CD4-positive, alpha-beta T cell treated with Interleukin-1 beta for 1 hour (primary cell): ENCODE results near the gene SLCO4A1.

Source experiments
- DNase-seq, 2 donors: peaks; one replicate each; pipeline ENCODE4 v3.0.0-alpha.2; 2020 to 2022

SLCO4A1 gene

DNA sequence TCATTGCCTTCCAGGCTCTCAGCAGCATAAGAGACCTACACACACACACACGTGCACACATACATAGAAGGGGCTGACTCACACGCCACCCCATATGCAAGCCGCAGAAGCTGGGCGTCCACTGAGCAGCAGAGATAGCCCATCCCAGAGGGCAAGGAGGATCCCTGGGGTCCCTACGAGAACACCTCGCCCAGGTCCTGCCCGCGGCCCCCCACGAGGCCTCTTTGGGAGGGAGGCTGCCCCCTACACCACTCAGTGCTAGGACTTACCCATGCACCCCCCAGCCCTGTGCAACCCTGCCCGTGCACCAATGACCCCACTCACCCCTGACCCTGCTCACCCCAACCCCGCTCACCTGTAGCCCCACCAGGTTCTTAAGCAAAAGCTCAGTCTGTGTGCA lies 45.8 kb downstream of the SLCO4A1 start:
- DNase-seq = no peak

DNA sequence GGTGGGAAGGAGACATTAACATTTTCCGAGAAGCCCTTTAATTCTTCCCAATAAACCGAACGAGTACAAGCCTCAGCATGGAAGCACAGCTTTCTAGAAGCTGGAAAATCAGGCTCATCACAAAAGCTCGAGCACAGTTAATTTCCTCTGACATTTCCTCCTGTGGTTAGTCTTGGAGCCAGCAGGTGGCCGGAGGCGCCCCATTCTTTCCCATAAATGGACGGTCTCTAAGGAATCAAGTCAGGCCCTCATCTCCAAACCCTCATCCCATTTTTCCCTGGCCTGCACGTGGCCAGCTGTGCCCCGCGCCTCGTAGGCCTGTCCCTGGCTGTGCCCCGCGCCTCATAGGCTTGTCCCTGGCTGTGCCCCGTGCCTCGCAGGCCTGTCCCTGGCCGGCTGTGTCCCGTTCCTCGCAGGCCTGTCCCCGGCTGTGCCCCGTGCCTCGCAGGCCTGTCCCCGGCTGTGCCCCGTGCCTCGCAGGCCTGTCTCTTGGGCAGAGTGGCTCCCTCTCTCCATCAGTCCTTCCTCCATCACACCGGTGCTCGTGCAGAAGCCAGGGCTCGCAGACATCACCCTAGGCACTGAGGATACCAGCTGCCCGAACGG lies 46.7 kb downstream of the SLCO4A1 start:
- no peak for DNase-seq

DNA sequence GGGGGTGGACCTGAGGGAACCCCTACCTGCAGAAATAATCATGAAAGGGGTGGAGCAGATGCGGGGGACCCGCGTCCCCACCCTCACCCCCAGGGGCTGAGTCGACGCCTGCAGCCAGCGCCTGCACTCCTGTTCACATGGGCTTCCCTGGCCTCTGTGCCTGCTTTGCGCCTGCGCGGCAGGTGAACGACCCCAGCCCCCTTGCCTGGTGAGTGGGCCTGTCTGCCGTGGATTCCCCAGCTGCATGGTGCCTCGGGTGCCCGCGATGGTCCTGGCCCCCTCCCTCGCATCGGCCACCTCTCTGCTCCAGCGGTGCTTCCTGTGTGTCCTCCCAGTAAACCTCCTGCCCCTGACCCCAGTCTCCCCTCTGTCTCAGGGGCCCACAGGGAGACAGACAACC lies 47.6 kb downstream of the SLCO4A1 start:
- no peak for DNase-seq

DNA sequence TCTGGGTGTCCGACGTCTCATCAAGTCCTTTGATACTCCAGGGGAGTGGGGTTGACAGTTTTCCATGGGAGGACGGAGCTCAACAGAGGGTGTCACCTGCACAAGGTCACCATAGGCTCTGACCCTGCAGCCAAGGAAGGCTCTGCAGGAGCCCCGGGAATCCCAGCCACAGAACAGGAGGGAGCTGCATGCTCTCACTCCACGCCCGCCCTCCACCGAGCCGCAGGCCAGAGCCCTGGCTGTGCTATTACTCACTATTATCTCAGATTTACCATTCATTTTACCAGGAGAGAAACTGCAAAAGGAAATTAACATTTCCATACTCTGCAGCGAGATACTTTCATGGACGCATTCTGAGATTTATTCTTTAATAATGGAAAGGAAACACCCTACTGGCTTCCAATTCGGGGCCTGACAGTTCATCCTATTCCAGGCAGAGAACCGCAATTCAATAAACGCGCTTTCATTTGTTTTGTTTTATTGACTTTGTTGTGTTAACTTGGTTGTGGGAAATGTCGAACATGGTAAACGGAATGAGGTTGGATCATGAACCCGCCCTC lies 48.0 kb downstream of the SLCO4A1 start:
- DNase-seq = no peak

DNA sequence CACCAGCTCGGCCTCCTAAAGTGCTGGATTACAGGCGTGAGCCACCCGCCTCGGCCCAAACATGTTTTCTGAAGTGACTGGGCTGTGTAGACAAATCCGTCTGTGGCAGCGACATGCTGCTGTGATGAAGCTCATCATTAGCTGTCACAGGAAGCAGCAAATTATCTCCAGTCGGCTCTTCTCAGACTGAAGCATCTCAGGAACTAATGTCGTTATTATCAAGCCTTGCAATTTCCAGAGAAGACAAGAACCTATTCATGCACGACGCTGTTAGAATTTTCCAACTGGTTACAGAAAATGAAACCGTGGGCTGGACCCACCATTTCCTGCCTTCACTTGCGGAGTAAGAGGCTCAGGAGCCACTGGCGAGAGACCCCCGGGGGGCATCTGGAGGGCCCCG lies 49.2 kb downstream of the SLCO4A1 start:
- no peak for DNase-seq

DNA sequence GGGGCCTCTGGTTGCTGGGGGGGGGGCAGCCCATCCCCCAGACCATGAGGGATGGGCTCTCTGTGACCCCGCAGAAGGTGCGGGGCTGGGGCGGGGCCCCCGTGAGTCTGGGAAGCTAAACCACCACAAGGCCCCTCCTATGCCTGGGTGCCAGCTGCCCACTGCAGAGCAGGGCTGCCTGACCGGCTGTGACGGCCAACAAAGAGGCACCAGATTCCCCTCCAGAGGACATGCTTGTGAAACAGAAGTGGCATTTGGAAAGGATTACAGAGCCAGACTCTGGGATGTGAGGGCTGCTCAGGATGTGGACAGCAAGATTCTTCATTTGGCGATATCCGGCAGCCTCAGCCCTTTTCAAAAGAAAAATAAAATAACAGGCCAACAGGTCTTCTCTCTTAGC lies 49.9 kb downstream of the SLCO4A1 start:
- no peak for DNase-seq

DNA sequence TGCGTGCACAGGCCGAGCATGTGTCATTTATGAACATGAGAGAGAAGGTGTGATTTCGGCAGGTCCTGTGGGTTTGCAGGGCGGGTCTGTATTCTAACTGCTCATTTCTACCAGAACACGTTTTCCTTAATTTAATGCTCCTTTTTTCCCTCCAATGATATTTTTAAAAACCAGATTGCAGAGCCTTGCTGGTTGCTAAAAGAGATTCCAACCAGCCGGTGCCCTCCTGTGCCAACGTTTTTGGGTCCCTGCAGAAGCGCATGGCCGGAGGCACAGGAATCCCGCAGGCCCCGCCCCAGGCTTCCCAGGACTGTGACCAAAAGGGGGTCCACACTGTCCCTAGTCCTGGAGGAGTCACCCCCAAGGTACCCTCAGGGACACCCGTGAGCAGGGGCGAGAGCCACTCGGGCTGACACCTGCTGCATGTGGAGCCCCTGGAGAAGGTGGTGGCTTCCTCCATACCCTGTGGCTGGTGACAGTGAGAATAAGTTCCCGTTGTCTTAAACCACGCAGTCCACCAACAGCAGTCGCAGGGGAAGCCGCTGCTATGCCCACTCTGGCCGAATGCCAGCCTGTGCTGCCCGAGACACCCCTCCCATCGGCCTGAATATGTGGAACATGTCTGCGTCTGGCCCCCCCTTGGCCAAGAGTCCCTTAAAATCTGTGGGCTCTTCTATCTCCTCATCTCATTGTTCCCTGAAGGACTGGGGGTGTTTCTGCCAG lies 50.7 kb downstream of the SLCO4A1 start:
- DNase-seq = no peak

DNA sequence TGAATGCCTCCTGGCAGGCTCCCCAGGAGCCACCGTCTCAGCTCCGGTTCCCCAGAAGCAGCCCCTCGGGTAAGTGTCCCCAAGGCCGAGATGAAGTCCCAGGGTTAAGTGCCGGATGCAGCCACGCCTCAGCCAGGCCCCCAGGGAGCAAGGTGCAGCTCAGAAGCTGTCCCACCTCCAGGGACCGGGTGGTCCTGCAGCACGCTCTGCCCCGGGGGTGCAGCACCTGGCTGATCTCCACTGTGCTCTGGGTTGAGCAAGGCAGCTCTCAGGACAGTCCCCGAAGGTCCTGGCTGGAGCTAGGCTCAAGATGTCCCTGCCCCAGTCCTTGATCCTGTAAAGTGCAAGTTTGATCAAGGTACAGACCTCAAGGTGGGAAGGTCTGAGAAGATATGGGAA lies 51.2 kb downstream of the SLCO4A1 start:
- DNase-seq = no peak

DNA sequence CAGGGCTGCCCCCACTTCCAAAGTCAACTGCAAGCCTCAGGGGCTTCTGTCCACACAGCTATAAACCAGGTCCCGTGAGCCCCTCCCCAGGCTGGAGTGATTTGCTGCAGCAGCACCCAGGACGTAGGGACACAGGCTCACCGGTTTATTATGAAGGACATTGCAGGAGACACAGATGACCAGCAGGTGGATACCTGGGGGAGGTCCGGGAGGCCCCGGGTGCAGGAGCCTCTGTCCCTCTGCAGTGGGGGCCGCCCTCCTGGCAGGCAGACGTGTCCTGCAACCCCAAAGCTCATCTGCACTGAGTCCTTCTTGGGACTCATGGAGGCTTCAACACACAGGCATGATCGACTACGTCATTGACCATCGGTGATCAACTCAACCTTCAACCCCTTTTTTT lies 51.8 kb downstream of the SLCO4A1 start:
- DNase-seq = no peak

DNA sequence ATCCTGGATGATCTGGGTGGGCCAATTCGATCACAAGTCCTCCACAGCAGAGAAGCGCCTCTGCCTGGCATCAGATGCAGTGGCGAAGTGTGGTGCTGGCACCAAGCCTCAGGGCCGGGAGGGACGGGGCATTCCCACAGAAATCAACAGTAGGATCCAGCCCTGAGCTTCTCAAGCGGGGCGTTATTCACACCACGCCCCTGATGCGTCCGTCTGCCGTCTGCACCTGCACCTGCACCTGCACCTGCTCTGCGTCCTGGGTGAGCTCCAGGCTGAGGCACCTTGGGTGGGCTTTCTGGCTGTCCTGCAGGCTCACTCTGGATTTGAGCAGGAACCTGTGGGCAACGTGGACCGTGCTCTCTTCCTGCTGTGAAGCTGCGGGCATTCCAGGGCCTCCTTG lies 52.6 kb downstream of the SLCO4A1 start:
- DNase-seq = no peak

DNA sequence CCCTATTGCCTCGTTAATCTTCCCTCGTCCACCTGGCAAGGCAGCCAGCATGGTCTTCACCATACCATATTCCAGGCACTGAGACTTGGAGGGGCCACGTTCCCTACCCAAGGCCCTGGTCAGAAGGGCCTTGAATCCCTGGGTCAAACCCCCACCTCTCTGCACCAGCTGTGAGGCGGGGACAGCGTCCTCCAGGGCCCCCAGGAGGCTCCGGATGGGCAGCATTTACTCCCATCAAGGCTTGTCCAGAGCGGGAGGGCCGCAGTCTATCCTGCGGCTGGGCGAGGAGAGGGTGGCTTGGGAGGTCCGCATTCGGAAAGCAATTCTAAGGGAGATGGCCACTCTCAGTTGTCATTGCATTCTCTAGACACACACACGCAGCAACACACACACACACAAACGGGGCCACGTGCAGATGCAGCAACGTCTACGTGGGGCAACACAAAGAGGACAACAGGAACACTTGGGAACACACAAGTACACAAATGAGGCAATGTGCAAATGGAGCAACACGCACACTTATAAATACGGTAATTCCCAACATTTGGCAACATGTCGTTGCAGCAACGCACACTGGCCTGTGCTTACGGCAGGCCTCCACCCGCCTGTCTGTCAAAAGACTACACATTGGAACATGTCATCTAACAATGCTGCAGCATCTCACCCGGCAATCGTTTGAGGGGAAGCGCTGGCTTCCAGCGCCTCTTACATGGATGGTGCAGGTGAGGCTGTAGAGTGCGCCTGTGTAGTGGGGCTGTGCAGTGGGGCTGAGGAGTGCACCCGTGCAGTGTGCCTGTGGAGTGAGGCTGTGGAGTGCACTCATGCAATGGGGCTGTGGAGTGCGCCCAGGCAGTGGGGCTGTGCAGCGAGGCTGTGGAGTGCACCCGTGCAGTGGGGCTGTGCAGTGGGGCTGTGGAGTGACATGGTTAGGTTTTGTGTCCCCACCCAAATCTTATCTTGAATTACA lies 53.4 kb downstream of the SLCO4A1 start:
- DNase-seq = no peak

DNA sequence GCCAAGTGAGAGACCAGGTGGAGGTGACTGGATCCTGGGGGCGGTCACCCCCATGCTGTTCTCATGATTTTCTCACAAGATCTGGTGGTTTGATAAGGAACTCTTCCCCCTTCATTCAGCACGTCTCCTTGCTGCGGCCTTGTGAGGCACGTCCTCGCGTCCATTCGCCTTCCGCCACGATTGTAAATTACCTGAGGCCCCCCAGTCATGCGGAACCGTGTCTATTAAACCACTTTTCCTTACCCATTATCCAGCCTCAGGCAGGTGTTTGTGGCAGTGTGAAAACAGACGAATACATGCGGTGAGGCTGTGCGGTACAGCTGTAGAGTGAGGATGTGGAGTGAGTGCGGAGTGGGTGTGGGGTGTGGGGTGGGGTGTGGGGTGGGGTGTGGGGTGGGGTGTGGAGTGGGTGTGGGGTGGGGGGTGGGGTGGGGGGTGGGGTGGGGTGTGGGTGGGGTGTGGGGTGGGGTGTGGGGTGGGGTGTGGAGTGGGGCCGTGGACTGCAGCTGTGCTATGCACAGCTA lies 54.2 kb downstream of the SLCO4A1 start:
- no peak for DNase-seq

DNA sequence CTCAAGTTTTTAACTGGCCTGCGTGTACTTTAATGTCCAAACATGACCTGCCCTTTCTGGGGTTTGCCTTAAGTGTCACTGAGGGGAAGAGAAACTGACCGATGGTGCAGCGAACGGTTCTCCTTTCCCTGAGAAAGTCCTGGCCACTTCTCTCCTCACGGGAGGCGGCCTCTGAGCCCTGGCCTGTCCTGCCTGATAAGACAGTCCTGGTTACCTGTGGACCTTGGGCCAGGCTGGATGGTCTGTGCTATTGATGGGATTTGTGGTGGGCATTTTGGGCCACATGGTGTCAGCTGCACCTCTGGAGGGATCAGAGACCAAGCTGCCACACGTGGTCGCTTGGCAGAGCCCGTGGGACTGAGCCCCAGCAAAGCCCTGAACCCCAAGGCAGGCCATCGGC lies 54.7 kb downstream of the SLCO4A1 start:
- no peak for DNase-seq

DNA sequence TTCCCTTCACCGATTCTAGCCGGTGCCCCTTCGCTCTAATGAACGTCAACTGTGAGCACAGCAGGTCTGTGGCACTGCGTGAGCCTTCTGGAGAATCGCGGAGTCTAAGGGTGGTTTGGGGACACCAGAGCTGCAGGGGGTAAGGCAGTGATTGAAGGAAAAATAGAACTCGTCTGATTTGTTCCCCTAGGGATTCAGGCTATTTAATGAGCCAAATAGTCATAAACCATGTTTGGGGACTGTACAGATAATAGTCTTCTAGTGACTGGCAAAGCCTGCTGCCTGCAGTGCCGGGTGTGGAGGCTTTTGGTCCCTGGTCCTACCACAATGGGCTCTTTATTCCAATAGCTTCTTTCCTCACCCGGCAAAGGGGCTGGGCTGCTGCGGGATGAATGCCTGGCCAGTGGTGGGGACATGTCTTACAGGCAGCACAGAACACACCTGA lies 55.2 kb downstream of the SLCO4A1 start:
- no peak for DNase-seq

DNA sequence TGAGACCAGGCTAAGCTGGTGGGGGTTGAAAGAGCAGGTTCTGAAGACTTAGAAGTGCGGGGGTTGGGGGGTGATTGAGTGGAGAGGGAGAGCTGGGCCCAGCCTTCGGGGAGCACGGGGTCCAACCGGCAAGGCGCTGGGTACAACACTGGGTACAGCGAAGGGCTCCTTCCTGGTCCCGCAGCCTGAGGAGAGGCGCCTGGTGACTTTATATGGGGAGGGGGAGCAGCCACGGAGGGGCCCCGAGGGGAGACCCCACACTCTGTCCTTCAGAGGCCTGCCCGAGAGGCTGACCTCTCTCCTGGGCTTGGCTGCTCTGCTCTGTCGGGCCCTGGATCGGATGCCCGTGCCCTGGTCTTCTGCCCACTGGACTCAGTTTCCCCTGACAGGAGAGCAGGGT lies 55.9 kb downstream of the SLCO4A1 start:
- no peak for DNase-seq

DNA sequence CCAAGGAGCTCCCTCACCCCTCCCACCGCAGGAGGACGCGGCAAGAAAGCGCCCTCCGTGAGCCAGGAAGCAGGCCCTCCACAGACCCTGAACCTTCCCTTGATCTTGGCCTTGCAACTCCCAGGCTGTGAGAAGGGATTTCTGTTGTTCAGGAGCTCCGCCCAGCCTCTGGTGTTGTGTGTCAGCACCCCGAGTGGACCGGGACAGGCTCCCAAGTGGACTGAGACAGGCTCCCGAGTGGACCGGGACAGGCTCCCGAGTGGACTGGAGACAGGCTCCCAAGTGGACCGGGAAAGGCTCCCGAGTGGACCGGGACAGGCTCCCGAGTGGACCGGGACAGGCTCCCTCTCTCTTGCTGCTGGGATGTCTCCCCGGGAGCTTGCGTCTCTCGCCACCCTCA lies 57.0 kb downstream of the SLCO4A1 start:
- no peak for DNase-seq

DNA sequence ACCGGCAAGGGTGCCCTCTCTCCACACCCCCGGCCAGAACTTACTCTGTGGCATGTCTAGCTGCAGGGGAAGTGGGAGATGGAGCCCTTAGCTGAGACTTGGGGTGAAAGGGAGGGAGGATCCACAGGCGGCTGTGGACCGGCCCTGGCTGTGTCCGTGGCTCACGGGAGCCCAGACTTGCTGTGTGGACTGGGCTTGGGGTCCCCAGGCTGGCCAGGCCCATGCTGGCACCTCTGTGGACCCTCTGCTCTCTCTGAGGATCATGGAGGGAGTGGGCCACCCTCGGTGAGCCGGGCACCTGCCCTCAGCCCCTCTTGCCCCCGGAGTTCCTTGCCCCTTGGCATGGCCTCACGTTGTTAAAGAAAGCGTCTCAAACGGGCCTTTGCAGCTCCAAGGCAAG lies 57.4 kb downstream of the SLCO4A1 start:
- no peak for DNase-seq

DNA sequence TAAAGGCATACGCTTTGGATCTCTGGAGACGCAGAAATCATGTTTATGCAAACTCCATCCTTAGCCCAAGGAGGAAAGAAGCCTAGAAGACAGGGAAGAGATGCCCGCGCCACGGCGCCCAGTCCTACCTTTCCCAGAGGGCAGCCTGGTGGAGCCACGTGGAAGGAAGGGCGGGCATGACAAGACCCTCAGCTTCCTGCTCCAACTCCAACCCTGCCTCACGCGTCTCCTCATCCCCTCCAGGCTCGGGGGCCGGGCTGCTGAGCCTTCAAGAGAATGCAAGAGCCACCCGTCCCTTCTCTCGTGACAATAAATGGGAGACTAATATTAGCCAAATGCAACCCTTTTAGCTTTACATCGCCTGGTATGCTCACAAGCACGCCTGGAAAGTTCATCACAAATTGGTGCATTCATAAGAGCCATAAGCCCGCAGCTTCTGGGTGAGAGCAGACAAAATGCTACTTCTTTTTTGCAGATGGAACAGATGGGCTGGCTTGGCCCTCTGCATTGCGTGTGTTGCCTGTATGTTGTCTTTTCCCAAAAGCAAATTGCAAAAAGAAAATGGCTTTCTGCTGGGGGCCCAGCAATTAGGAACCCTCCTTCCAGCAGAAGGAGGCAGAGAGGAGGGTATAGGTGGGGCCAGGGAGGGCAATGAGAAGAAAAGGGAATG lies 58.1 kb downstream of the SLCO4A1 start:
- DNase-seq = no peak

DNA sequence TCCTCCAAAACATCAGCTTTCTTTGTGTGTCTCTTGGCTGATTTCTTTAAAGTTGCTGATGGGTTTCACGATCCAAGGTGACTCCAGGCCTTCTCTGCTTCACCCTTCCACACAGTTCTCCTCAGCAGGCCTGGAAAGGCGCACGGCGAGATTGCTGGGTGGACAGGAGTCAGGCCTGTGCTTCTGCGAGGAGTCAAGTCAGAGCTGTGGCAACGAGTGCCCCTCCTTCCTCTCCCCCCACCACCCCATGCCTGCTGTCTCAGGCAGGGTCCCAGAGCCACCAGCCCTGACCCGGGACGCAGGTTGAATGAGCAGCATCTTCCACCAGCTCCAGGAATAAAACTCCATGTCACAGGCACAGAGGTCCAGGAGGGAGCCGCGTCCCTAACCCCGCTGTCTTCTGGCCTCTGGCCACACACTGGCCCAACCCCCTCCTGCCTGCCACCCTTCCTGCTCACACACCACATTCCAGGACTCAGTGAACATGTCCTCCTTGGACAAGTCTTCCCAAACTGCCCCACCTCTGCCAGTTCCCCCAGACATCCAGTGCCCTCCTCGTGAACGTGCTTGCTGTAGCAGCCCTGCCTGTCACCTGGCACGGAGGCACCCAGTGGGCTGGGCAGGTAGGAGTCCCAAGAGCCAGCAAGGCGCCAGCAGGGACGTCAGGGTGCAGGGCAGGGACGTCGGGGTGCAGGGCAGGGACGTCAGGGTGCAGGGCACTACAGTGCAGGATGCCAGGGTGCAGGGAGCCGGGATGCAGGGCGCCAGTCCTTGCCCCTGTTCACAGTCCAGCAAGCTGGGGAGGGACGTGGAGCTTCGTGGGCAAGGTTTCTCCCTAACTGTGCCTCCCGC lies 59.1 kb downstream of the SLCO4A1 start:
- DNase-seq = no peak

DNA sequence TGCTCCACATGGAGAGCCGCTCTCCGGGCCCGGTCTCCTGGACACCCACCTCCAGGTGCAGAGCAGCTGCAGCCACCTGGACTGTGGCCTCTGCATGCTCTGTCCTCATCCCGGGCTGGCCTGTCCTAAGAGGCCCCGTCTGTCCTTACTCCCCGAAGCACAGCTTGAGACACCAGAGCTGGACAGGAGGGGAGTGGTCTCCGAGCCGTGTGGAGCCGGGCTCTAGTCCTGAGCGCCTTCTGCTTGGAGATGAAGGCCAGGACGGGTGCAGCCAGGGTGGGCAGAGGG lies 59.7 kb downstream of the SLCO4A1 start:
- DNase-seq = no peak

DNA sequence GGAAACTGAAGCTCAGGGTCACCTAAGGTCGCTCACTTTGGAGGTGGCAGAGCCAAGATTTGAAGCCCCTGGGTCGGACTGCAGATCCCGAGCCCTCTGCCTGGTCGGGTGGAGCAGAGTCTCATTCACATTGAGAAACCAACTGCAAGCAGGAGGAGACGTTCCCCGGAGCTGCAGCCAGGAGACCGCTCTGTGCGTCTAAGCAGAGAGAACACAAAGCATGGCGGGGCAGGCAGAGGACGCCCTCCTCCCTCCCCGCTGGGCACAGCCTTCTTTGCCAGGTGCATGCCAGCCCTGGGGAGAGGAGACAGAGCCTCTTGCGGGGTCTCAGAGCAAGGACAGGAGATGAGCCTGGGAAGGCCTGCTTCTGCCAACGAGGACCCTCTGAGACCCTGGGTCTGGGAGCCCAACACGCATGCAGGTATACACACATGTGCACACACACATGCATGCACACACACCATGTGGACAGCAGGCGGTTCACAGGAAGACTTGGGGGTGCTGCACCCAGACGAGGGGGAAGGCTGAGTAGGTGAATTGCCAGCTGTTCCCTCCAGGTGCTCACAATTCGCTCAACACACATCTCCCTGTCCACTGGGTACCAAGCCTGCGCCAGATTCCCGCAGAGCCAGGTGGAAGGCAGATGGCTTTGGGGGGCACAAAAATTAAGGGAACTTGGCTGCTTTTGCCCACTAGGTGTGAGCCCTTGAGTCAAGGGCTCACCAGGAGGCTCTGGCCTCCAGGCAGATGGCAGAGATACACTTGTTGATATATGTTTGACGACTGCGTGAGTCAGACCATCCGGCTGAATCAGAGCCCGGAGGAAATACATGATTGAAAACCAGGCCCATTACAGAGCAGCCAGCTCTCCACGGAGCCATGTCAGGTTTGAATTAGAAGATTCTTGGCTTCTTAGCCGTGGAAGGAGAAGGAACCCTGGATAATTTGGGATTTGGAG lies 60.9 kb downstream of the SLCO4A1 start:
- no peak for DNase-seq
